ENCODE measurements around the gene FRRS1L.

Gene FRRS1L

DNA sequence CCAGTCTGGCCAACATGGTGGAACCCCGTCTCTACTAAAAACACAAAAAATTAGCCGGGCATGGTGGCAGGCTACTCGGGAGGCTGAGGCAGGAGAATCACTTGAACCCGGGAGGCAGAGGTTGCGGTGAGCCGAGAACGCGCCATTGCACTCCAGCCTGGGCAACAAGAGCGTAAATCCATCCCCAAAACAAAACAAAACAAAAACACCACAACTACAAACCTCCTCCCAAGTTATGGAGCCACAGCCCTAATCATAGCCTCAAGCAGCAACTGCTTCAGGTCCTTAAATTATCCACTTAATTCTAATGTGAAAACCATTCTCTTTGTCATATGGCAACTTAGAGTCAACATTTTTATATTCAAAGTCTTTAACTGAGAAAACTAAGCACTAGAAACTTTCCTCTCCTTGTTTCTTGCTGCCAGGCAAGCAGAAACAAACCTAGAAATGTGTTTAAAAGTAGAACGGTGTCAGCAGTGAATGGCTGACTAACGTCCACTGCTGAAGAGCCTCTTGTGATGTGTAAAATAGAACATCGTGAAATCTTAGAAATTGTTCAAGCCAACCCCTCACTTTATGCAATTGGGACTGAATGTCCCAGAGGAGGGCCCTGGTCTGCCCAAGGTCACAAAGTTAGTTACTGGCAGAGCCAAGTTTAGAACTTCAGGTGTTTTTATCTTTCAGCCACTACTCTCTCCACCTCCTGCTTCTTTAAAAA lies 53.0 kb downstream of the FRRS1L start:
- TF ChIP-seq GATA3 (IDR thresholded peaks at IDR 0.05; ENCODE audit: low read depth, low read length) = no peak
- no peak for TF ChIP-seq GATA2 (IDR thresholded peaks at IDR 0.05; ENCODE audit: low read depth, low read length)

- TF ChIP-seq GATA3 (IDR thresholded peaks at IDR 0.05; ENCODE audit: low read depth, low read length) (no peak), GATA2 (IDR thresholded peaks at IDR 0.05; ENCODE audit: low read depth, low read length) (no peak)
Observed at GRCh38 chr9:109113254-109113653, 53.8 kb downstream of the FRRS1L start.

DNA sequence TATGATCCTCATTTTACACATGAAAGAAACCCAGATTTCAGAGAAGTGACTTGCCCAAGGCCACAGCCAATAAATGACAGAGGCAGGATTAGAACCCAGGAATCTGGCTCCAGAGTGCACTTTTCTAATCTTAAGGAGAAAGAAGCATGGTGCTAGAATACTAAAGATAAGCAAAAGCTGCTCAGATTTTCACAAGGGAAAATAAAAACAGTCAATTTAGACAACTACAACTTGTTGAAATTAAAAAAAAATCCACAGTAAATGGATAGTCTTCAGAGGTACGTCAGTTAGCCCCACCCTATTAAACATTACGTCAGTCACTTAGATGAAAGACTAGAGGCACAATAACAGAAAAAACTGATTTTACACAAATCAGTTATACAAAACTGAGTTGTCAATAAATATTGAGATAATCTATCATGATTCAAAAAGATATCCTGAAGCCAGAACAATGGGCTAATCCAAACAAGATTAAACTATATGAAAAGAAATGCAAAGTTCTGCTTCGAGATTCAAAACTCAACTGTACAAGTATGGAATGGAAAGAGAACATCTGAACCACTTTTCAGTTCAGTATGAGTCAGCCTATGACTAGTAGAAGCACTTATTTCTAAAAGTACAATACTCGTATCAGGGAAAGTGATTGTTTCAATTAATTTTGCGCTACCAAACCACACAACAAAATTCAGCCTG lies 56.6 kb downstream of the FRRS1L start:
- TF ChIP-seq GATA3 (IDR thresholded peaks at IDR 0.05; ENCODE audit: low read depth, low read length) (no peak), GATA2 (IDR thresholded peaks at IDR 0.05; ENCODE audit: low read depth, low read length) (no peak)

GRCh38 chr9:109109967-109110328 lies 57.1 kb downstream of the FRRS1L start:
- TF ChIP-seq GATA3 (IDR thresholded peaks at IDR 0.05; ENCODE audit: low read depth, low read length) (no peak), GATA2 (IDR thresholded peaks at IDR 0.05; ENCODE audit: low read depth, low read length) (no peak)

- no peak for TF ChIP-seq GATA2 (IDR thresholded peaks at IDR 0.05; ENCODE audit: low read depth, low read length)
Observed at GRCh38 chr9:109108318-109108717, 58.7 kb downstream of the FRRS1L start.

DNA sequence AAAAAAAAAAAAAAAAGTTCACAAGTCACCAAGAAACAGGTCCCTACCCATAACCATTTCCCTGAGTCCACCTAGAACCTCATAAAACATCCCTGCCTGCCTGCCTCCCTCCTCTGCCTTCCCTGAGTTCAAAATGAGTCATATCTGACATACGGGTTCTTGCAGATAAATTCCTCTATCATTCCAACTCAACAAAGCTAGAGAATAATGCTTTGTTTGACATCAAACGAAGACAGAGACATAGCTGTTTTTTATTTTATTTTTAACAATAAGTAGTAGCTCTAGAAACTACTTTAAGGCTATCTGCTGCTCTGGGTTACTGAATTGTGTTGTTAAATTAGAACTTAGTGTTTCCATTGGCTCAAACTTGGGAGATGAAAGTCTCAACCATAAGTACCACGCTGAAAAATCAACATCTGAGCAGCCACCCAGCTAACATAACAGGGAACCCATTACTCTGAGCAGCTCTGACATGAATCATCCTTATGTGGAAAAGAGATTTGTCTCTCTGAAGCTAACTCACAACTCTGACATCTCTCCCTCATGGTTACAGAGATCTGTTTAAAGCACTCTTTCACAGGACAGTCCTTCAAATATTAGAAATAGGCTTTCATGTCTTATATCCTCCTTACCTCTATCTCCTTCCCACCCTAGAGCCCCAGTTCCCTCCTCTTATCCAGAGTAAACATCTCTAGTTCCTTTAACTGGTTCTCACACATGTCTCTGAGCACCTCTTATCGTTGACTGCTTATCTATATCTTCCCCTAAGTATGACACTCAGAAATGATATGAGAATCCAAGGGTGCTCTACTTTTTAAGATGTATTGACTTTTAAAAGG lies 59.4 kb downstream of the FRRS1L start:
- TF ChIP-seq GATA2 (IDR thresholded peaks at IDR 0.05; ENCODE audit: low read depth, low read length) = no peak
- no peak for TF ChIP-seq GATA3 (IDR thresholded peaks at IDR 0.05; ENCODE audit: low read depth, low read length)

- TF ChIP-seq GATA2 (IDR thresholded peaks at IDR 0.05; ENCODE audit: low read depth, low read length) (no peak), GATA3 (IDR thresholded peaks at IDR 0.05; ENCODE audit: low read depth, low read length) (no peak)
Observed at GRCh38 chr9:109101810-109102209, 65.2 kb downstream of the FRRS1L start.

GRCh38 chr9:109101202-109101595 lies 65.8 kb downstream of the FRRS1L start:
- TF ChIP-seq GATA3 (IDR thresholded peaks at IDR 0.05; ENCODE audit: low read depth, low read length) = no peak
- TF ChIP-seq GATA2 (IDR thresholded peaks at IDR 0.05; ENCODE audit: low read depth, low read length) = no peak

DNA sequence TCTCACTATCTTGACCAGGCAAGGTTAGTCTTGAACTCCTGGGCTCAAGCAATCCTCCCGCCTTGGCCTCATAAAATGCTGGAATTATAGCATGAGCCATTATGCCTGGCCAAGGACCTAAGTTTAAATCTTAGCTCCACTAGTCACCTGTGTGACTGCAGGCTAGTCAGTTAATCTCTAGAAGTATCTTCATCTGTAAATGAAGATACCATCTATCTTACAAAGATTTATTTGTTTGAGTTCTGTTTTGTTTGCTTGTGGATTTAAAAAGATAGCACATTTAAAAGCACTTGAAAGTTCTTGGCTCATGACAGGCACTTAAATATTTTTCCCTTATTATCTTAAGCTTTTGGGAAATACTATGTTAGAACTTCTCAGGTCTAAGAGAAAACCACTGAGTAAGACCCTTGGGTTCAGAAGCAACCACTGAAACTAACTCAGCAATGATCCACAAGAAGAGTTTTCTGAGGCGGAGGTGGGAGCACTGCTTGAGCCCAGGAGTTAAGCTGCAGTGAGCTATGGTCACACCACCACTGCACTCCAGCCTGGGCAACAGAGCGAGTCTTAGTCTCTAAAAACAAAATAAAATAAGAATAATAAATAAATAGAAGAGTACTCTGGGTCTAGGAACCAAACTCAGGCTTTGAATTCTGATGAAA lies 66.4 kb downstream of the FRRS1L start:
- TF ChIP-seq GATA2 (IDR thresholded peaks at IDR 0.05; ENCODE audit: low read depth, low read length) (no peak), GATA3 (IDR thresholded peaks at IDR 0.05; ENCODE audit: low read depth, low read length) (no peak)

DNA sequence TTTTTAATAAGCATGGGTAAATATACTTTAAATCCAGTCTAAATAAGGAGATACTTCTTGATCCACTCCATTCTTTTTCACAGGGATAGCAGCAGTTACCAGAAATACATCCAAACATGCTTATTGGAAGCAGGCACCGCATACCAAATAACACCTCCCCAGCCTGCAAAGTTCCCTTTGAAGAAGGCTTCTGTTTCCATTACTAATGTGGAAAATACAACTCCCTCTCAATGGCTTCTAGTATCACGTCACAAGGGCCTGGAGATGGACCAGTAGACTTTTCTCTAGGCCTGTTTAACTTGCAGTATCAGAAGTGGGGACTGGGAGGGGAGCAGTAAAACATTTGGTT lies 68.1 kb downstream of the FRRS1L start:
- TF ChIP-seq GATA3 (IDR thresholded peaks at IDR 0.05; ENCODE audit: low read depth, low read length) = no peak
- no peak for TF ChIP-seq GATA2 (IDR thresholded peaks at IDR 0.05; ENCODE audit: low read depth, low read length)

DNA sequence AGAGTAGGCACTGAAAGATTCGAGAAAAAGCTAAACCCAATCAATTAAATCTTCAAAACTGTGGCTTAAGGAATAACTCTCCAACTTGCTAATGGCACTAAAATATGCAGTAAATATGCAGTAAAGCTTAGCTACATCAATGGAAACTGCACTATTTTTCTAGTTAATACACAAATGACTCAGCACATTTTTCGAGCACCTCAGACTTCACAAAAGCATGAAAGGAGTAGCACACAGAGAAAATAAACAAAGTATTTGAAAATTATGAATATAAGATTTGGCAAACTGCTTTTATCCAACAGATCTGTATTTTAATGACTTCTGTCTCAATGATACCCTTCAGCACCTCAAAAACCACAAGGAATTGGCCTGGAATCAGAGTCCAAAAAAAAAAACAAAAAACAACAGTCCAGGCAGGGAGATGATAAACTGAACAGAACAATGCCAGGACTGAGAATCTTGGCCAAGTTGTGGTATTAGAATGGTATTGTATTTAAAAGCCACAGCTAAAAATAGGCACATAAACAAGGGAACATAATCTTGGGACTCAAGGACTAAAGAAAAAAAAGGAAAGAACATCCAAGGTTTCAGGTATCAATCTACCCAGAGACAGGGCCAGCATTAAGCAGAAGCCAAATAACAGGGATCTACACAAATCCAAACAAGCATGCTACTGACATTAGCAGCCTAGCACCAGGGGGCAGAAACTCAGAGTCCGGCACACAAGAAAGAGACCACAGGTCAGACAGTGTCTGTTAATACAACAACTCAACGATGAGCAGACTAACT lies 68.7 kb downstream of the FRRS1L start:
- TF ChIP-seq GATA3 (IDR thresholded peaks at IDR 0.05; ENCODE audit: low read depth, low read length) = no peak
- no peak for TF ChIP-seq GATA2 (IDR thresholded peaks at IDR 0.05; ENCODE audit: low read depth, low read length)

GRCh38 chr9:109097146-109097545 lies 69.9 kb downstream of the FRRS1L start:
- no peak for TF ChIP-seq GATA2 (IDR thresholded peaks at IDR 0.05; ENCODE audit: low read depth, low read length)
- TF ChIP-seq GATA3 (IDR thresholded peaks at IDR 0.05; ENCODE audit: low read depth, low read length) = no peak

GRCh38 chr9:109095321-109095720 lies 71.7 kb downstream of the FRRS1L start:
- TF ChIP-seq GATA2 (IDR thresholded peaks at IDR 0.05; ENCODE audit: low read depth, low read length) = no peak
- TF ChIP-seq GATA3 (IDR thresholded peaks at IDR 0.05; ENCODE audit: low read depth, low read length) = no peak
